H1 (cell line): ENCODE results near the gene EFEMP1. TPM values are rescaled to one million over a fixed set of nuclear protein-coding genes. Genes with fewer than 3 reads are reported as not detected.

Experiments
- CTCF ChIA-PET: fragments of 300-600 bp; sonication (Branson Sonifier 250); formaldehyde crosslinking; loops from one replicate; lab custom pipeline; 2021; ENCODE audit not compliant: partially characterized antibody; lab: Charles Lee
- POLR2A ChIA-PET: fragments of 300-600 bp; sonication (Branson Sonifier 250); formaldehyde crosslinking; loops from one replicate; lab custom pipeline; 2021; ENCODE audit warnings: inconsistent platforms; ENCODE audit not compliant: partially characterized antibody; lab: Charles Lee
- DNase-seq, 2 experiments: peaks; one replicate each; pipeline versions ENCODE4 v3.0.0 to v3.0.0-alpha.2; 2010 to 2022; ENCODE audit warnings: low spot score in 2 of 2, low read depth in 1 of 2, mixed read lengths in 1 of 2
- FAIRE-seq: peaks from 2 replicates; lab custom pipeline; 2011; peaks lifted over from hg19 to GRCh38; lab: Jason Lieb, UNC
- H2AFZ ChIP-seq: 2 replicates; pipeline ENCODE4 v1.8.1; 2012; ENCODE audit warnings: low read length, inconsistent platforms
- H2AK5ac ChIP-seq: 2 replicates; pipeline ENCODE4 v1.6.1; 2013; ENCODE audit warnings: low read depth, low read length
- H2BK120ac ChIP-seq: replicated peaks from 2 replicates; pipeline ENCODE3; 2013; ENCODE audit warnings: low read depth, low read length, inconsistent platforms
- H2BK12ac ChIP-seq: 2 replicates; pipeline ENCODE4 v1.6.1; 2013; ENCODE audit warnings: low read depth, low read length
- H2BK15ac ChIP-seq: 2 replicates; pipeline ENCODE4 v1.6.1; 2013; ENCODE audit warnings: low read length
- H2BK20ac ChIP-seq: 2 replicates; pipeline ENCODE4 v1.6.1; 2013; ENCODE audit warnings: low read length
- H2BK5ac ChIP-seq: 2 replicates; pipeline ENCODE4 v1.6.1; 2013; ENCODE audit warnings: low read depth, low read length
- H3K14ac ChIP-seq: 2 replicates; pipeline ENCODE4 v1.6.1; 2013; ENCODE audit warnings: inconsistent platforms; ENCODE audit not compliant: insufficient read length
- H3K18ac ChIP-seq: 2 replicates; pipeline ENCODE4 v1.6.1; 2013; ENCODE audit warnings: low read length; ENCODE audit errors: extremely low read depth
- H3K23ac ChIP-seq: 2 replicates; pipeline ENCODE4 v1.6.1; 2013; ENCODE audit warnings: inconsistent platforms; ENCODE audit not compliant: insufficient read length
- H3K23me2 ChIP-seq: 2 replicates; pipeline ENCODE4 v1.6.1; 2013; ENCODE audit warnings: low read depth, low read length
- H3K27ac ChIP-seq: 2 replicates; pipeline ENCODE4 v1.6.1; 2011; ENCODE audit warnings: low read depth, low read length, inconsistent platforms
- H3K27me3 ChIP-seq, 4 experiments: replicated peaks in 1 of 4; 1 replicate in 1 of 4; 2 replicates in 3 of 4; pipeline versions ENCODE4 v1.6.1 to v1.8.1; 2011 to 2013; ENCODE audit warnings: low read length in 3 of 4, mild to moderate bottlenecking in 3 of 4, inconsistent platforms in 2 of 4, mixed read lengths in 2 of 4, moderate library complexity in 1 of 4; ENCODE audit not compliant: control insufficient read depth in 3 of 4, insufficient read depth in 3 of 4; ENCODE audit errors: extremely low read depth in 1 of 4
- H3K36me3 ChIP-seq, 4 experiments: 2 replicates each; pipeline versions ENCODE4 v1.6.1 to v1.8.1; 2011 to 2013; ENCODE audit warnings: mild to moderate bottlenecking in 4 of 4, low read length in 3 of 4, moderate library complexity in 2 of 4, control low read depth in 1 of 4, inconsistent platforms in 1 of 4; ENCODE audit not compliant: insufficient read depth in 4 of 4, control insufficient read depth in 2 of 4
- H3K4ac ChIP-seq: replicated peaks from 2 replicates; pipeline ENCODE3; 2013; ENCODE audit warnings: low read length, low read depth, mixed read lengths, inconsistent platforms; ENCODE audit not compliant: insufficient read length
- H3K4me1 ChIP-seq, 4 experiments: replicated peaks in 1 of 4; 1 replicate in 1 of 4; 2 replicates in 3 of 4; pipeline versions ENCODE4 v1.6.1 to v1.8.1; 2011 to 2013; ENCODE audit warnings: low read length in 3 of 4, inconsistent platforms in 2 of 4, mixed read lengths in 1 of 4; ENCODE audit not compliant: insufficient read depth in 4 of 4, control insufficient read depth in 3 of 4
- H3K4me2 ChIP-seq, 2 experiments: 2 replicates each; pipeline versions ENCODE4 v1.6.1 to v1.8.1; 2011 to 2013; ENCODE audit warnings: low read depth in 2 of 2, low read length in 2 of 2, control low read depth in 1 of 2, inconsistent platforms in 1 of 2, mild to moderate bottlenecking in 1 of 2; ENCODE audit not compliant: insufficient read depth in 1 of 2
- H3K4me3 ChIP-seq, 4 experiments: fragments of 200-600, 300-600 bp in 1 of 4; sonication (generic), shearing (Covaris generic), sonication (Bioruptor Twin) in 1 of 4; 2 replicates each; pipeline versions ENCODE4 v1.5.1 to v1.8.1; 2011 to 2016; ENCODE audit warnings: low read length in 4 of 4, low read depth in 3 of 4, control low read depth in 2 of 4, inconsistent platforms in 2 of 4, mild to moderate bottlenecking in 2 of 4, mixed read lengths in 1 of 4, moderate library complexity in 1 of 4; ENCODE audit not compliant: insufficient read depth in 2 of 4; ENCODE audit errors: extremely low read depth in 1 of 4
- H3K56ac ChIP-seq: replicated peaks from 2 replicates; pipeline ENCODE3; 2013; ENCODE audit warnings: low read depth, mild to moderate bottlenecking, mixed read lengths, low read length, inconsistent platforms; ENCODE audit not compliant: insufficient read length
- H3K79me1 ChIP-seq: 2 replicates; pipeline ENCODE4 v1.6.1; 2013; ENCODE audit warnings: low read depth, low read length, control low read depth
- H3K79me2 ChIP-seq, 2 experiments: 2 replicates each; pipeline versions ENCODE4 v1.6.1 to v1.8.1; 2012 to 2013; ENCODE audit warnings: low read length in 2 of 2, mild to moderate bottlenecking in 2 of 2, inconsistent platforms in 1 of 2; ENCODE audit not compliant: insufficient read depth in 2 of 2, control insufficient read depth in 1 of 2
- H3K9ac ChIP-seq, 4 experiments: replicated peaks in 1 of 4; 1 replicate in 1 of 4; 2 replicates in 3 of 4; pipeline versions ENCODE4 v1.6.1 to v1.8.1; 2011 to 2013; ENCODE audit warnings: low read depth in 3 of 4, low read length in 3 of 4, control low read depth in 2 of 4, mild to moderate bottlenecking in 2 of 4, moderate library complexity in 2 of 4, inconsistent platforms in 1 of 4; ENCODE audit errors: extremely low read depth in 1 of 4
- H3K9me3 ChIP-seq, 2 experiments: 2 replicates each; pipeline versions ENCODE4 v1.6.1 to v1.8.1; 2012 to 2013; ENCODE audit warnings: mild to moderate bottlenecking in 2 of 2, moderate library complexity in 2 of 2, control low read depth in 1 of 2, inconsistent platforms in 1 of 2, low read depth in 1 of 2, low read length in 1 of 2, mixed read lengths in 1 of 2; ENCODE audit not compliant: insufficient read depth in 2 of 2
- H4K20me1 ChIP-seq, 2 experiments: replicated peaks in 1 of 2; 2 replicates each; pipeline versions ENCODE3 to v1.8.1; 2011 to 2013; ENCODE audit warnings: inconsistent platforms in 2 of 2, low read length in 2 of 2, mild to moderate bottlenecking in 1 of 2; ENCODE audit not compliant: insufficient read depth in 2 of 2, control insufficient read depth in 1 of 2
- H4K5ac ChIP-seq: 2 replicates; pipeline ENCODE4 v1.6.1; 2013; ENCODE audit warnings: low read length, low read depth, mixed read lengths, inconsistent platforms; ENCODE audit not compliant: insufficient read length
- H4K8ac ChIP-seq: 2 replicates; pipeline ENCODE4 v1.8.0; 2013; ENCODE audit warnings: mild to moderate bottlenecking, moderate library complexity, low read length, inconsistent platforms; ENCODE audit not compliant: insufficient read depth; ENCODE audit errors: extremely low read depth
- H4K91ac ChIP-seq: replicated peaks from 2 replicates; pipeline ENCODE3; 2013; ENCODE audit warnings: low read length, mixed read lengths, inconsistent platforms; ENCODE audit not compliant: insufficient read length
- ASH2L ChIP-seq: fragments of 200-600, 300-600 bp; sonication (generic); IDR thresholded peaks from one replicate; pipeline ENCODE4 v1.7.1; 2017; ENCODE audit warnings: low read length
- CHD2 ChIP-seq: IDR thresholded peaks from 2 replicates; pipeline ENCODE4 v1.6.1; 2012; ENCODE audit warnings: low read length, improper control_type of control experiment
- CTBP2 ChIP-seq: IDR thresholded peaks from 2 replicates; pipeline ENCODE4 v1.7.0; 2011; ENCODE audit warnings: borderline replicate concordance, mild to moderate bottlenecking, moderate library complexity, mixed read lengths, low read length; ENCODE audit not compliant: insufficient read depth, insufficient read length
- RBBP5 ChIP-seq: IDR thresholded peaks from 2 replicates; pipeline ENCODE4 v1.7.1; 2012; ENCODE audit warnings: low read depth, mild to moderate bottlenecking, inconsistent platforms, low read length, moderate library complexity, borderline replicate concordance
- WGBS, 2 experiments: shearing (Covaris generic) in 1 of 2; methylation state at CpG; one replicate each; pipeline versions ENCODE4 v1.1.6 to v1.1.7; 2013 to 2015; ENCODE audit warnings: low lambda C conversion rate in 2 of 2, mixed read lengths in 2 of 2, inconsistent platforms in 1 of 2, low coverage in 1 of 2, missing lambda C conversion rate in 1 of 2; ENCODE audit not compliant: insufficient replicate concordance in 2 of 2, insufficient coverage in 1 of 2, insufficient read length in 1 of 2; ENCODE audit errors: extremely low coverage in 1 of 2, missing lambda C conversion rate in 1 of 2; 5-methylcytosine and 5-hydroxymethylcytosine counted together
- polyA plus RNA-seq, 7 experiments: library from polyadenylated mRNA; depleted of rRNA in 3 of 7; stranded (reverse) in 5 of 7; unstranded in 2 of 7; fragments of >200 nt in 5 of 7; fragments of 200-250 nt in 2 of 7; gene quantifications; 1 replicate in 5 of 7; 2 replicates in 1 of 7; 4 replicates in 1 of 7; pipeline versions ENCODE4 v1.2.1 to v1.2.3, GENCODE V29; 2011 to 2013; ENCODE audit warnings: missing spikeins in 2 of 7, mixed read lengths in 2 of 7
- total RNA-seq: library from RNA; stranded (reverse); fragmentation: NEBNext Ultra II Directional; extraction: Animal tissue kit (Norgen Biotek cat#: 25700); gene quantifications from 2 replicates; pipeline ENCODE4 v1.2.1, GENCODE V29; 2021

The EFEMP1 gene
- total and polyA plus RNA-seq, 2 of the 8 experiments (the other 6 are each of a cell fraction or from before 2014, with no cell fraction given) = 15.5 to 19.7 TPM

- no peaks in the 10 kb centered on the region; a peak in 1 of 4 replicates for H3K9me3 ChIP-seq
- H2BK20ac ChIP-seq = no peak overlapping the region
- no peak overlapping the region for H3K56ac ChIP-seq
- ChIA-PET CTCF (interaction anchor here (1.6 kb wide), 1 partner anchor 130 kb away, joined by 4 read pairs; no protein-coding TSS in a partner anchor), POLR2A (no interaction called here)
- no peak overlapping the region for H4K8ac ChIP-seq
- no peak overlapping the region for H3K23ac ChIP-seq
- H3K4me3 ChIP-seq = no peak overlapping the region
- H3K9ac ChIP-seq = no peak overlapping the region
- 87% methylated on average over 2 of the region's 2 CpGs; no CpG with 5 or more reads in 1 of the 2 experiments for WGBS, 2 experiments
- no peaks in the 10 kb centered on the region for H3K23me2 ChIP-seq
- no peak overlapping the region for H3K27ac ChIP-seq
- H3K79me2 ChIP-seq = no peaks in the 10 kb centered on the region
- no peak overlapping the region for H2BK5ac ChIP-seq
- no peak overlapping the region for H2BK120ac ChIP-seq
- H3K36me3 ChIP-seq = no peaks in the 10 kb centered on the region
- DNase-seq = no peak
- H3K4ac ChIP-seq = no peak overlapping the region
- no peak overlapping the region for H3K4me2 ChIP-seq
- H2AFZ ChIP-seq = no peak overlapping the region
- H2BK15ac ChIP-seq = no peak overlapping the region
- H4K5ac ChIP-seq = no peak overlapping the region
- H3K27me3 ChIP-seq = no peaks in the 10 kb centered on the region
- H3K18ac ChIP-seq = no peak overlapping the region
- no peak overlapping the region for H2BK12ac ChIP-seq
- no peaks in the 10 kb centered on the region for H3K79me1 ChIP-seq
- FAIRE-seq = no peak
- H4K91ac ChIP-seq = no peak overlapping the region
- no peak overlapping the region for H3K14ac ChIP-seq
- H3K4me1 ChIP-seq = no peaks in the 10 kb centered on the region
- no peaks in the 10 kb centered on the region for H4K20me1 ChIP-seq
- H2AK5ac ChIP-seq = no peak overlapping the region
- no peak for TF ChIP-seq ASH2L
- no peak for TF ChIP-seq CHD2
- no peak for TF ChIP-seq RBBP5
- TF ChIP-seq CTBP2 = no peak
These were observed 21.6 kb downstream of the EFEMP1 start for GRCh38 chr2:55901941-55902340.
